HL-60 (cell line): Measurements from ENCODE around the gene LRRN2.

Experiments used
- CTCF ChIP-seq: IDR thresholded peaks from one replicate; pipeline ENCODE4 v1.5.1; 2011; ENCODE audit warnings: low read length, control low read depth, inconsistent platforms; ENCODE audit not compliant: insufficient read depth
- GABPA ChIP-seq: IDR thresholded peaks from 2 replicates; pipeline ENCODE4 v1.6.1; 2012; ENCODE audit warnings: low read depth
- POLR2AphosphoS5 ChIP-seq: IDR thresholded peaks from 2 replicates; pipeline ENCODE4 v1.6.1; 2012; ENCODE audit warnings: low read depth
- REST ChIP-seq: IDR thresholded peaks from 2 replicates; pipeline ENCODE4 v1.6.1; 2012; ENCODE audit warnings: low read depth; ENCODE audit not compliant: insufficient replicate concordance
- SPI1 ChIP-seq: IDR thresholded peaks from 2 replicates; pipeline ENCODE4 v1.6.1; 2012; ENCODE audit warnings: low read depth, mild to moderate bottlenecking, borderline replicate concordance

DNA sequence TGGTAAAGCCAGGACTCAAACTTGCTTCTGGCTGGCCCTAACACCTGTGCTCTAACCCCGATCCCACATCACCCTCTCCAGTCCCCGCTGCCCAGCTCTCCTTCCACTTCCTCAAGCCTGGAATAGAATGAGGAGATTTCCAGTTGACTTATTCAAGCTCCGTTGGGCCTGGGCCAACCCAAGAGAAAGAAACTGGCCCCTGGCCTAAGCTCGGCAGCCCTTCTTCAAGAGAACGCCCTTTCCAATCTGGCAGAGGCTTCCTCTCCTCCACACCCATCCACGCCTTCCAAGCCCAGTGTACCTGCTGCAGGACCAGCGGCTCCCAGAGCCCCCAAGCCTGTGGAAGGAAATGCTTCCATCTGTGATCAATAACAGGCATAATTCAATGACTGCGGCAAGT lies 51.9 kb downstream of the LRRN2 start:
- TF ChIP-seq POLR2AphosphoS5: no peak
- TF ChIP-seq CTCF: no peak
- TF ChIP-seq REST: no peak
- TF ChIP-seq SPI1: no peak
- no peak for TF ChIP-seq GABPA
